Measurements from ENCODE around the gene SS18.

DNA sequence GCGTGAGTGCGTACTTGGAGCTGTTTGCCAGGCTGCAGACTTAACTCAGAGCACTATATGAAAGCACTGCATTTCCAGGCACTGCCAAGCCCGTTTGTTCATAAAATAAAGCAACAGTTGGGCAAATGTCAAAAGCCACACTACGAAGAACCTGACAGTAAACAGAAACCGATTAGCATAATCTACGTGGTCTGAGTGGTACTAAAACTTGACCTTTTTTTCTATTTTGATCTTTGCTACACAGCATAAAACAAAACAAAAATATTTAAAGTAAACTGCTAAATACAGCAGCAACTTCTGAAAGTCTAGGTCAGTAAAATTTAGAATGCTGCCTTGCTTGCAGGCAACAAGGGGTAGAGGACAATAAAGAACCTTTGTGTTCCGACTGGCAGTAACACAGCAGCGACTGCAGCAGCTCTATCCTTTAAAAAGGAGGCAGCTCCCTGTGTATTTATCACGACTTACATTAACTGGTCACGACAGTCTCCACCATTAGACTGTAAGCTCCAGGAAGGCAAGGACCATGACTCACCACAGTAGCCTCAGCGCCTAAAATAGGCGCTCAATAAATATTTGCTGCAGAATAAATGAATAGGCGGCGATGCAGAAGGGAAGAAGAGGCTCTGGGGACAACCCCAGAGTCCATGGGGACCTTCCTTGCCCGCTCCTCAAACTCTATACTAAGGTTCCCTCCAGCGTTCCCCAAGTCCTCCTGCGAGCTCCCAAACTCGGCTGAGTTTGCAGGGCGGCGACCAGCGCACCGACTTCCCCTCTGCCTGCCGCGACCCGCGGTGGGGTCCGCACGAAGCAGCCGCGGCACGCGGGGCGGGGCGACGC is 902 bp downstream of the SS18 start:
- TF ChIP-seq NFRKB (IDR thresholded peaks at IDR 0.05) (no peak), ELF4 (IDR thresholded peaks at IDR 0.05) (no peak), L3MBTL2 (conservative IDR thresholded peaks at IDR 0.05) (no peak), SUZ12 (IDR thresholded peaks at IDR 0.05) (no peak), TARDBP (IDR thresholded peaks at IDR 0.05) (no peak), ZNF384 (IDR thresholded peaks at IDR 0.05) (no peak), SP1 (IDR thresholded peaks at IDR 0.05) (no peak)
